Neuronal stem cell (in vitro differentiated cells): Measurements from ENCODE around the gene CDC42EP1.

Experiments used
- DNase-seq: peaks from one replicate; pipeline ENCODE4 v3.0.0-alpha.2; 2013; ENCODE audit warnings: low spot score
- H2AFZ ChIP-seq: one replicate; pipeline ENCODE4 v1.6.1; 2013; ENCODE audit warnings: mild to moderate bottlenecking, low read length, inconsistent platforms
- H2AK5ac ChIP-seq: 2 replicates; pipeline ENCODE4 v1.6.1; 2013; ENCODE audit warnings: low read depth, mild to moderate bottlenecking, inconsistent platforms, low read length, moderate library complexity, mixed read lengths
- H2BK120ac ChIP-seq: 2 replicates; pipeline ENCODE4 v1.6.1; 2013; ENCODE audit warnings: low read depth, mild to moderate bottlenecking, inconsistent platforms, low read length, moderate library complexity, mixed read lengths
- H2BK12ac ChIP-seq: one replicate; pipeline ENCODE4 v1.6.1; 2013; ENCODE audit warnings: low read length, inconsistent platforms
- H2BK15ac ChIP-seq: 2 replicates; pipeline ENCODE4 v1.6.1; 2013; ENCODE audit warnings: mild to moderate bottlenecking, low read length, inconsistent platforms, mixed read lengths
- H2BK5ac ChIP-seq: one replicate; pipeline ENCODE4 v1.6.1; 2013; ENCODE audit warnings: inconsistent platforms, mild to moderate bottlenecking, low read length, moderate library complexity
- H3K14ac ChIP-seq: one replicate; pipeline ENCODE4 v1.6.1; 2013; ENCODE audit warnings: low read length, inconsistent platforms
- H3K18ac ChIP-seq: 2 replicates; pipeline ENCODE4 v1.6.1; 2013; ENCODE audit warnings: low read length, inconsistent platforms
- H3K23ac ChIP-seq: 2 replicates; pipeline ENCODE4 v1.6.1; 2013; ENCODE audit warnings: low read depth, mild to moderate bottlenecking, mixed read lengths, low read length, inconsistent platforms; ENCODE audit not compliant: poor library complexity
- H3K27ac ChIP-seq: replicated peaks from 3 replicates; pipeline ENCODE4 v1.5.1; 2013; ENCODE audit warnings: low read length, inconsistent platforms
- H3K27me3 ChIP-seq, 3 experiments: 2 replicates each; pipeline ENCODE4 v1.6.1; 2013; ENCODE audit warnings: low read length in 3 of 3, mild to moderate bottlenecking in 2 of 3, inconsistent platforms in 1 of 3, low read depth in 1 of 3, mixed read lengths in 1 of 3, moderate library complexity in 1 of 3; ENCODE audit not compliant: control insufficient read depth in 3 of 3, insufficient read depth in 3 of 3
- H3K36me3 ChIP-seq, 2 donors: replicated peaks in 1 of 2; 2 replicates each; pipeline ENCODE4 v1.6.1; 2013; ENCODE audit warnings: low read length in 2 of 2; ENCODE audit not compliant: control insufficient read depth in 2 of 2, insufficient read depth in 2 of 2
- H3K4ac ChIP-seq: 2 replicates; pipeline ENCODE4 v1.6.1; 2013; ENCODE audit warnings: inconsistent platforms, mild to moderate bottlenecking, low read length, moderate library complexity
- H3K4me1 ChIP-seq, 2 donors: 1 replicate in 1 of 2; 2 replicates in 1 of 2; pipeline ENCODE4 v1.6.1; 2013; ENCODE audit warnings: low read length in 2 of 2, low read depth in 1 of 2; ENCODE audit not compliant: control insufficient read depth in 2 of 2, insufficient read depth in 1 of 2
- H3K4me2 ChIP-seq: one replicate; pipeline ENCODE4 v1.6.1; 2013; ENCODE audit warnings: mild to moderate bottlenecking, low read length, inconsistent platforms; ENCODE audit not compliant: insufficient read depth, poor library complexity, severe bottlenecking
- H3K4me3 ChIP-seq, 2 donors: 2 replicates each; pipeline ENCODE4 v1.5.1; 2013; ENCODE audit warnings: low read length in 2 of 2, mild to moderate bottlenecking in 2 of 2, inconsistent platforms in 1 of 2, moderate library complexity in 1 of 2
- H3K79me1 ChIP-seq: one replicate; pipeline ENCODE4 v1.6.1; 2013; ENCODE audit warnings: low read depth, mild to moderate bottlenecking, inconsistent platforms, low read length, moderate library complexity
- H3K9ac ChIP-seq: one replicate; pipeline ENCODE4 v1.6.1; 2013; ENCODE audit warnings: mild to moderate bottlenecking, low read depth, low read length, inconsistent platforms; ENCODE audit not compliant: poor library complexity
- H3K9me3 ChIP-seq, 2 donors: replicated peaks in 1 of 2; 2 replicates each; pipeline versions ENCODE3 to v1.6.1; 2013; ENCODE audit warnings: low read length in 2 of 2, mild to moderate bottlenecking in 2 of 2, inconsistent platforms in 1 of 2, low read depth in 1 of 2, mixed read lengths in 1 of 2, moderate library complexity in 1 of 2; ENCODE audit not compliant: control insufficient read depth in 2 of 2, insufficient read depth in 1 of 2
- H4K8ac ChIP-seq: one replicate; pipeline ENCODE4 v1.6.1; 2013; ENCODE audit warnings: low read depth, mild to moderate bottlenecking, inconsistent platforms, low read length, moderate library complexity
- H4K91ac ChIP-seq: one replicate; pipeline ENCODE4 v1.6.1; 2013; ENCODE audit warnings: low read length, low read depth, mild to moderate bottlenecking, inconsistent platforms; ENCODE audit not compliant: poor library complexity
- WGBS, 2 donors: extraction: QIAGEN DNeasy Blood & Tissue Kit; methylation state at CpG; one replicate each; pipeline ENCODE4 v1.1.7; 2013; ENCODE audit warnings: missing lambda C conversion rate in 2 of 2, mixed read lengths in 1 of 2; ENCODE audit not compliant: insufficient read length in 2 of 2, insufficient replicate concordance in 1 of 2; ENCODE audit errors: extremely low coverage in 2 of 2; 5-methylcytosine and 5-hydroxymethylcytosine counted together

CDC42EP1 gene

DNA sequence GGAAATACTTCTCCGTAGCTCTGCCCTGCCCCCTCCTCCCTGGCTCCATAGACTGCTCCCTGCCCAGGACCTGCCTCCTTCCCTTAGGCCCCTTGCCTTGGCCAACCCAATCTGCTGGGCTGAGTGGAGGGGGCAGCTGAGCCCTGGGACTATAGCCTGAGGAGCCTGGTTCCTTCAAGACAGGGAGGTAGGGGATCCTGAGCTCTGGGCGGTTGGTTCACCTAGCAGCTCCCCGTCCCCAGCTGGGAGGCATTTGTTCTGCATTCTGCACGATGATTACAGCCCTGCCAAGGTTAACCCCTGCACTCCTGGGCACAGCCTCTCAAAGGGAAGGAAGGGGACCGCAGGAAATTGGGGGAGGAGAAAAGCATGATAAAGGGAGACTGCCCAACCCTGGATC is 3.6 kb upstream of the CDC42EP1 start:
- H3K4me2 ChIP-seq = peak overlapping the region; percentile 23
- peak overlapping the region; percentile 1 for H2BK5ac ChIP-seq
- DNase-seq = no peak
- H3K9me3 ChIP-seq = no peaks in the 10 kb centered on the region
- no peak overlapping the region for H4K91ac ChIP-seq
- H3K36me3 ChIP-seq = no peaks in the 10 kb centered on the region
- H3K23ac ChIP-seq = no peak overlapping the region
- H2AK5ac ChIP-seq = peak overlapping the region; percentile 27
- H3K79me1 ChIP-seq = peaks cover 3% of the 10 kb centered on the region
- no peak overlapping the region for H2BK120ac ChIP-seq
- no peak overlapping the region for H2BK12ac ChIP-seq
- no peak overlapping the region for H3K4ac ChIP-seq
- H3K27ac ChIP-seq = no peak overlapping the region
- peaks cover 30 to 33% of the 10 kb centered on the region in 2 donors for H3K4me1 ChIP-seq
- no CpG with 5 or more reads among the region's 5 CpGs for WGBS, 2 donors
- H3K14ac ChIP-seq = no peak overlapping the region
- no peak overlapping the region for H3K9ac ChIP-seq
- H2BK15ac ChIP-seq = peak overlapping the region; percentile 41
- peak overlapping the region; percentile 20 for H3K18ac ChIP-seq
- H3K4me3 ChIP-seq = no peak overlapping the region
- H3K27me3 ChIP-seq = peaks cover 0 to 12% (median 0%) of the 10 kb centered on the region in 3 experiments
- no peak overlapping the region for H4K8ac ChIP-seq
- H2AFZ ChIP-seq = peak overlapping the region; percentile 61

DNA sequence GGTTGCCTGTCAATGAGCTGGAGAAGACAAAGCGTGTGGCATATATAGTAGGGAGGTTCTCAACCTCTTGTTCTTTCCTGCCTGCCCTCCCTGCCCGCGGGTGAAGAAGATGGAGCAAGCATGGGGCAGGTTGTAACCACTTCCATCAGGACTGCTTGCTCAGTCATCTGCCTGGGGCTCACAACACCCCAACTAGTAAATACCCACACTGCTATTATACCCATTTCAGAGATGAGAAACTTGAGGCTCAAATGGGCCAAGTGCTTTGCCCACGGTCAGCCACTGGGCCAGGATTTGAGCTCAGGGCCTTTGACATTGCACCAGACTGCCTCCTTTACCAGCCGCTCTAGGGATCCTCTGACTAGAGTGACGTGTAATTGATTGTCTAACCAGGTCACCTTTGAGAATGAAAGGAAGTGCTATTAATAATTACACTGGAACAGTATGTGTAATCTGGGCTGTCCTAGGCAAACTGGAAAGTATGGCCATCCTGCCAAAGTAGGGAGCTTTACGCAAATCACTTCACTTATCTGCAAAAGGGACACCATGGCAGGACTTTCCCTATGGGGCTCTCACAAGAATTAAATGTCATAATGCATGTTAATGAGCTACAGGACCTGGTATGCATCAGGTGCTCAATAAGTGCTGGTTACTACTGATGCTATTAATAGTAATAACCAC is 2.8 kb upstream of the CDC42EP1 start:
- peaks cover 3% of the 10 kb centered on the region for H3K79me1 ChIP-seq
- H3K18ac ChIP-seq = no peak overlapping the region
- peaks cover 0 to 3% of the 10 kb centered on the region in 2 donors for H3K36me3 ChIP-seq
- H3K14ac ChIP-seq = no peak overlapping the region
- H4K91ac ChIP-seq = no peak overlapping the region
- H3K27me3 ChIP-seq = peaks cover 0 to 14% (median 0%) of the 10 kb centered on the region in 3 experiments
- peak overlapping the region; percentile 1 for H2BK5ac ChIP-seq
- no peak overlapping the region for H3K4me2 ChIP-seq
- no peak overlapping the region for H4K8ac ChIP-seq
- H3K27ac ChIP-seq = no peak overlapping the region
- no peak overlapping the region for H3K4me3 ChIP-seq
- H3K9ac ChIP-seq = no peak overlapping the region
- H3K9me3 ChIP-seq = no peaks in the 10 kb centered on the region
- H2BK12ac ChIP-seq = no peak overlapping the region
- H3K23ac ChIP-seq = no peak overlapping the region
- H2BK120ac ChIP-seq = no peak overlapping the region
- peak overlapping the region; percentile 23 for H2AK5ac ChIP-seq
- WGBS, 2 donors = no CpG with 5 or more reads among the region's 7 CpGs
- no peak overlapping the region for H3K4ac ChIP-seq
- no peak for DNase-seq
- no peak overlapping the region for H2BK15ac ChIP-seq
- no peak overlapping the region for H2AFZ ChIP-seq
- H3K4me1 ChIP-seq = peaks cover 31% of the 10 kb centered on the region in 2 donors

DNA sequence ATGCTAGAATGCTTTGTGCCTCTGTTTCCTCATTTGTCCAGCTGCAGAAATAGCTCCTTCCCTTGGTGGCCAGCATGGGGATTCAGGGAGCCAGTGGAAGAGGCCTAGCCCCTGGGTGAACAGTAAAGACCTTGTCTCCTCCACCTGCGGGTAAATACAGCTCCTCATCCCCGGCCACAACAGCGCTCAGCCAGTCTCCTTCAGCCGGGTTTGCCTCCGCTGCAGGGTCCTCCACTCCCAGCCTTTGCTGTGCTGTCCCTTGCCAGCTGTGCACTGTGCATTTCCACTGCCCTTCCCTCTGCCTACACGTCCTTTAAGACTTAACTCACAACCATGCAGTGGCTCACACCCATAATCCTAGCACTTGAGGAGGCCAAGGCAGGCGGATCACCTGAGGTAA is 1.5 kb upstream of the CDC42EP1 start:
- peaks cover 29 to 33% of the 10 kb centered on the region in 2 donors for H3K4me1 ChIP-seq
- H3K27me3 ChIP-seq = peaks cover 0 to 14% (median 0%) of the 10 kb centered on the region in 3 experiments
- peak overlapping the region; percentile 85 for H2AK5ac ChIP-seq
- peak overlapping the region; percentile 27 for H2BK5ac ChIP-seq
- peak overlapping the region; percentile 34 for H4K91ac ChIP-seq
- H2BK15ac ChIP-seq = peak overlapping the region; percentile 68
- H2AFZ ChIP-seq = no peak overlapping the region
- H3K36me3 ChIP-seq = peaks cover 0 to 8% of the 10 kb centered on the region in 2 donors
- H3K18ac ChIP-seq = peak overlapping the region; percentile 68
- H3K79me1 ChIP-seq = peaks cover 5% of the 10 kb centered on the region
- H3K9me3 ChIP-seq = no peaks in the 10 kb centered on the region
- H3K9ac ChIP-seq = peak overlapping the region; percentile 30
- H3K4me3 ChIP-seq = no peak overlapping the region
- H3K14ac ChIP-seq = no peak overlapping the region
- H2BK120ac ChIP-seq = peak overlapping the region; percentile 40
- no peak overlapping the region for H3K4ac ChIP-seq
- DNase-seq = no peak
- no peak overlapping the region for H3K4me2 ChIP-seq
- no peak overlapping the region for H4K8ac ChIP-seq
- H3K23ac ChIP-seq = no peak overlapping the region
- H2BK12ac ChIP-seq = peak overlapping the region; percentile 66
- no CpG with 5 or more reads among the region's 7 CpGs for WGBS, 2 donors
- H3K27ac ChIP-seq = peak overlapping the region; percentile 41

DNA sequence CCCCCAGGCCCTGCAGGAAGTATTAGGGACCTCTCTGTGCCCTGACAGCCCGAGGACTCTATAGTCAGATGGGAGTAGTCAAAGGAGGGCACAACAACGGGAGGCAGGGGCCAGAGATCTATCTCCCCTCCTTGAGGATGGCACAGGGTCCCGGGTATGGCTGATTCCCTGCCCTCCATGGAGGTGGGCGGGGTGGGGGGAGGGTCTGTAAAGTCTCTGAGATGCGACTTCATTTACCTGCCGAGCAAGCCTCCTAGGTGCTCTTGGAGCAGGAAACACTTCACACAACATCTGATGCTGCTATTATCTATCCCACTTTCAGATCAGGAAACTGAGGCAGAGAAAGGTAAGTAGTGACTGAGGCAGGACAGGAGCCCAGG is 769 bp upstream of the CDC42EP1 start:
- Histone ChIP-seq H2BK12ac (no peak overlapping the region), H3K9me3 (no peaks in the 10 kb centered on the region), H3K4me1 (peaks cover 29 to 36% of the 10 kb centered on the region in 2 donors), H2AK5ac (peak overlapping the region; percentile 36), H4K91ac (no peak overlapping the region), H3K23ac (peak overlapping the region; percentile 8), H3K27ac (no peak overlapping the region), H3K4ac (peak overlapping the region; percentile 80), H2BK120ac (peak overlapping the region; percentile 56), H3K4me2 (no peak overlapping the region), H3K4me3 (peak overlapping the region in 1 of 2 donors; percentile 86), H3K14ac (no peak overlapping the region), H4K8ac (no peak overlapping the region), H2BK5ac (peak overlapping the region; percentile 58), H2BK15ac (peak overlapping the region; percentile 79), H3K27me3 (peaks cover 0 to 14% (median 0%) of the 10 kb centered on the region in 3 experiments), H3K79me1 (peaks cover 5% of the 10 kb centered on the region), H2AFZ (peak overlapping the region; percentile 93), H3K9ac (no peak overlapping the region), H3K36me3 (peaks cover 0 to 14% of the 10 kb centered on the region in 2 donors), H3K18ac (peak overlapping the region; percentile 95)
- DNase-seq = no peak
- WGBS, 2 donors = no CpG with 5 or more reads among the region's 6 CpGs
